HCEC 1CT (cell line): ENCODE results near the gene S1PR1.
A peak's percentile ranks its signal among the peaks of the same experiment; 100 is the strongest.
"Not testable (repeated sequence)": the region's sequence is repeated elsewhere in the genome, so short reads cannot be mapped to it uniquely, and the experiment has no call there.

Experiments used
- DNase-seq: peaks from one replicate; pipeline ENCODE4 v3.0.0-alpha.2; 2017

Gene S1PR1

DNA sequence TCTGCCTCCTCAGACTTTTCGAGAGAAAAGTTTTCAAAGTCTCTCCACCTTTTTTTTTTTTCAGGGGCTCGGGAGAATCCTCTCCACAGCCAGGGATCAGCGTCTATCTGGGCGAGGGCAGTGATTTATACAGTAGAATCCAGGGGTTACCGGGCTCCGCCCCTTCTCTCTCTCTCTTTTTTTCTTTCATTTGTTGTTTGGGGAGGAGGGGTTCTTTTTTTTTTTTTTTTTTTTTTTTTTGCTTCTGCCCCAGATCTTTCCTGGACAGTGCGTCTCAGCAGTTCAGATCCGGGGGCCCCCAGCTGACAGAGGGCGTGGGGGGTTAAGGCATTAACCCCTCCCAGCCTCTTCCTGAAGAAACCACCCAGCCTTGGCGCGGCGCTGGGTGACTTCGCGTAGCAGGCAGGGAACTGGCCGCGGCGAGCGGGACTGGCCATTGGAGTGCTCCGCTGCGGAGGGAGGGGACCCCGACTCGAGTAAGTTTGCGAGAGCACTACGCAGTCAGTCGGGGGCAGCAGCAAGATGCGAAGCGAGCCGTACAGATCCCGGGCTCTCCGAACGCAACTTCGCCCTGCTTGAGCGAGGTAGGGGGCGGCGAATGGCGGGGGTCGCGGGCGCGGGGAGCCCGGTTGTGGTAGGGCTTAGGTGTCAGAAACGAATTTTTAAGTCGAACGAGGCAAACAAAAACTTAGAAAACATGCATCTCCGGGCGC lies at the start of gene S1PR1:
Gene S1PR1 (plus strand): TSS at position 504 of the 713 bp plus-strand sequence. CDS start 1,966 bp downstream, outside the sequence.
- peak; percentile 74 for DNase-seq

DNA sequence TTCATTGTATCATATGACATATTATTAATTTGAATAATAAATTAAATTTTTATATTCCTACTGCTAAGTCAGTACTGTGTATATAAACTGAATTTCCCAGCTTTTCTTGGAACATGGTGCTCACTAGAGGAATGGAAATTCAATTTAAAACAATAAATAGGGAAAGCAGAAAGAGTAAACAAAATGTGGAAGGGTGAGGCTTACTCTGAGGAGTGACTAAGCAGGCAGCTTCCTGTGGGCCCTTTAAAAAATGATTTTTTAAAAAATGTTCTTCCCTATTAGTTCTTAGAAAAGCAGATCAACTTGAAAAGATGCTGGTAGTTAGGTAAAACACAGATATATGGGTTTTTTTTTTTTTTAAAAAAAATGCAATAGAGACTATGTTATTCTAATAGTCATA lies 49.5 kb upstream of the S1PR1 start:
- peak; percentile 73 for DNase-seq

DNA sequence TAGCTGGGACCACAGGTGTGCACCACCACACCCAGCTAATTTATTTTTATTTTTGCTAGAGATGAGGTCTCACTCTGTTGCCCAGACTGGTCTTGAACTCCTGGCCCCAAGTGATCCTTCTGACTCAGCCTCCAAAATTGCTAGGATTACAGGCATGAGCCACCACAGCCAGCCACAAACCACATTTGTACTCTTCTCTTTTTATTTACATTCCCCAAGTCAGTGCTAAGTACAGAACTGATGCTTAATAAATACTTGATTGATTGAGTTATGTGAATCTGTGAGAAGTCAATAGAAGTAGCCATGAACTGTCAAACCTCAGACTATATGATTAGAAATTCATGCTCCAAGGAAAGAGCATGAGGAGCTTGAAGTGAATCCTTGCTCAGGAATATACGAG lies 48.5 kb upstream of the S1PR1 start:
- DNase-seq: peak; percentile 90

DNA sequence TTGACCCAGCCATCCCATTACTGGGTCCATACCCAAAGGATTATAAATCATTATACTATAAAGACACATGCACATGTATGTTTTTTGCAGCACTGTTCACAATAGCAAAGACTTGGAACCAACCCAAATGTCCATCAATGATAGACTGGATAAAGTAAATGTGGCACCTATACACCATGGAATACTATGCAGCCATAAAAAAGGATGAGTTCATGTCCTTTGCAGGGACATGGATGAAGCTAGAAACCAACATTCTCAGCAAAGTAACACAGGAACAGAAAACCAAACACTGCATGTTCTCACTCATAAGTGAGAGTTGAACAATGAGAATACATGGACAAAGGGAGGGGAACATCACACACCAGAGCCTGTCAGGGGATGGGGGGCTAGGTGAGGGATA lies 47.9 kb upstream of the S1PR1 start:
- DNase-seq: not testable (repeated sequence)

DNA sequence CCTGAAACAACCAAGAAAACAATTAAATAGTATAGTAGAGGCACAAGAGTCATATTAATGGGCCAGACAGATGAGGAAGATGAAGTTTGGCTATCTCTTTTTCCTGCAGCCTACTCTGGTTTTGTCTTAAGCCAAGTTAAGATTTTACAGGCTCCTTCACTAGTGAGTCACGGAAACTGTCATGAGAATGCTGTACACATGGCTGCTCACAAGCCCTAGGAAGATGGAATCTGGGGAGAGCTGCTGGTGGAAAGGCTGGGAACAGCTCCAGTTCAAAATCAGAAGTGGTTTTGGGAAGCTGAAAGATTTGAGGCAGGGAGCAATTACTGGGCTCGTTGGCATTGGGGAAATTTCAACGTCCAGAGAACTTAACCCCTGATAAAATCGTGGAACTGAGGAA lies 46.4 kb upstream of the S1PR1 start:
- peak; percentile 21 for DNase-seq

DNA sequence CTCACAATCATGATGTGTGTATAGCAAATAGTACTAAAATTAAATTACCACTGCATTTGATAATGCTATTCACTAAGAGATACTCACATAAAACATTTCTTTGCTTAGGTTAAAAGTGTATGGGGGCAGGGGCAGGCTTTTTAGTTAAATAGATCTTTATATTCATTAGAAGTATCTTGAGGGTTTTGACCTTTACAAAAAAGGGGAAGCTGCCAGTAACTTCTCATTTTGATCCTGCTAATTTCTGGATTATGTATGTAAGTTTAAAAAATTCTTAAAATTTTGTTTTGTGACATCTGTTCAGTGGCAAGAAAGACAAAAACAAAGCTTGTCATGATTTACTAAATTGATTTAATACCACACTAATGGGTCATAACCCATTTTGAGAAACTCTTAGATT lies 45.8 kb upstream of the S1PR1 start:
- DNase-seq: no peak

DNA sequence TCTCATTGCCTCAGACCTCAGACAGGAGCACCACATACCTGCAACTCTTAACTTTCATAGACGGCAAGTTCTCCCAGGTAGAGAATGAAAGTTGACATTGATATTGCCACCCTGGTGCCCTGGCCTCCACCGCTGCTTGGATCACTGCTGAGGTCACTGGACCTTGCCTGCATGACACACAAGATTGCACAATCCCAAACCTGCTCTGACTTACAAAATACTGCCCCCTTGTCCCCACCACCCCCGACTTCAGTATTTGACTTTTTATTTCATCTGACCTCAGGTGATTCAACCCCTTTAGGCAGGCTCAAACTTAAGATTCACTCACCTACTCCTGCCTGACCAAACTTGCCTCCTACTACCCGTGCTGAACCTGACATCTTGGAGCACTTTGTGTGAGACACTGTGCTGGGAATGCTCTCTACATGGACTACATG lies 43.1 kb upstream of the S1PR1 start:
- DNase-seq: no peak

DNA sequence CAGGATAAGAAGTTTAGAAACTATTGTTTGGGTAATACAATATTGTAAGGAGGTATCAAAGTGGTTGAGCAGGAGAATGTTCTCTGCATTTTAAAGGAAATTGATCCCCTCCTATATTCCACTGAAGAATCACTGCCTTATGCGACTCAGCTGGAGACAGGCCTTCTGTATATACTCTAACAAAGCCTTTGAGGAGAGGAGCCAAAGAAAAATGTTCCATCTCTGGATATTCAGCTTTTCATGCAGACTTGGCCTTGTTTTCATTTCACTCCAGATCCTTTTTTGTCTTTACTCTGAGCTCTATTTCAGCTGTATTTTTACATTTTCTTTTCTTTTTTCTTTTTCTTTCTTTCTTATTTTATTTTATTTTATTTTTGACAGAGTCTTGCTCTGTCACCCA lies 42.1 kb upstream of the S1PR1 start:
- DNase-seq: no peak

DNA sequence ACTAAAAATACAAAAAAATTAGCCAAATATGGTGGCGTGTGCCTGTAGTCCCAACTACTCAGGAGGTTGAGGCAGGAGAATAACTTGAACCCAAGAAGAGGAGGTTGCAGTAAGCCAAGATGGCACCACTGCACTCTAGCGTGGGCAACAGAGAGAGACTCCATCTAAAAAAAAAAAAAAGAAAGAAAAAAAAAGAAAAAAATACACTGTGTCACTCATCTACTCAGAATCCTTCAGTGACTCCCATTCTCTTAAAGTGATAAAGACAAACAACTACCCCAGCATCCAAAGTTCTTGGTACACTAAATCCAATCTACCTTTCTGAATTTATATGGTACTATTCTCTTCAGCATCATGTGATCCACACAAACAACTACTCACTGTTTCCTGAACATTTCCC lies 40.2 kb upstream of the S1PR1 start:
- no peak for DNase-seq

DNA sequence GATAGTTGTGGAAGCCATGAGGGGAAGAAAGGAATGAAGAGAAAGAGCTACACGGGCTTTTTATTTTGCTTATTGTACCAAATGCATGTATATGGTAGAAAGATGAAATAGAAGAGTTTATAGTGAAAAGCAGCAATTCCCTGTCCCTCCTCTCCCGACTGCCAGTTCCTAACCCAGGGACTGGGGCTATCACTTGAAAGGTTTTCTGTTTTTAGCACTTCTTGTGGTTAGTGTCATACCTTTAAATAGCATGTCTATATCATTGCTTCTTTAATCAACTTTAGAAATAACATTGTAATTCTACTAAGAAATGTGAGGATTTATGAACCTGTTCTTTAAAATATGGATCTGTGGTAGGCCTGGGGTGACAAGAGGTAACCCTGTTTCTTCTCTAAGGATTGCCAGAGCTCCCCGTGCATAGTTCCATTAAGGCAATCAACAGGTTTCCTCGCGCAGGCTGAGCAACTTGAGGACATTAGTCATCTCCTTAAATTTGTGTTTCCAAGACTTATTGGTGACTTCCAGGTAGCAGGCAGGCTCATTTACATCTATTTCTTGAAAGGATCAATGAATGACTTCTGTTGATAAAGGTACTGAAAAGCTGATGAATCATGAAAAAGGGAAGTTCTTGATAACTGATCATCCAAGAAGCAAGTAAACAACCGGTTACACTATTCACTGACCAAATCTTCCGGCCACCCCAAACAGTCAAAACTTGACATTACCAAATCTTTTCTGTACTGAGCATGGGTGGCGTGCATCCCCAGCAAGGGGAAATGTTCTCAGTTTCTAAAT lies 37.8 kb upstream of the S1PR1 start:
- no peak for DNase-seq

DNA sequence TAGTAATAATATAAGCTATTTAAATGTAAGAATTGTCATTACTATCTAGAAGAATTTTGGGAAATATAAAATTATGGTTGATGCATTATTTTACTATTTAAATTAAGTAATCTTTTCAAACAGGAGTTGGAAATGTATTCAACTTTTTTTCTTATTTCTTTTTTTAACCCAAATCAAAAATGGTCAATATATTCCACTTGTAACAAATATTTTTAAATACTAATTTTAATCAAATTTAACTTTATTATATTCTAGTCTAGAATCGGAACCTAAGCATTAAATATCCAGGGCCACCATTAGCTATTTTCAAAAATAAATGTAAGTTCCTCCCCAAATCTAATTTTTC lies 37.2 kb upstream of the S1PR1 start:
- DNase-seq: no peak

DNA sequence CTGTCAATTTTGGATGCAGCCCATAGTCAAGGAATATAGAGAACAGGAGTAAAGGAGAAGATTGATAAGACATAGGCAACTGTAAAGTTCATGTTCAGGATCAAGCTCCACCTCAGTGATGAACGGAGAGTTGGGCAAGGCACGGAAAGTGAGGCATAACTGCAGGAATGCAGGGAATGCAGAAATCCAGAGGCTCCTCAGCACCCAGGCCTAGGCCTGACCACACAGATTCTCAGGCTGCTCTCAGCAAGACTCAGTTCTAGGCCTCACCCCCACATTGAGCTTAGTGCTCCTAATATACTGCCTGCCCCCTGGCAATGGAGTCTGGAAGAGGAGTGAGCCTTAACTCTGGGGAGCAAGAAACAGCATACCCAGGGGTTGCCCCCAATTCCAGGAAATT lies 36.3 kb upstream of the S1PR1 start:
- DNase-seq: peak; percentile 97

DNA sequence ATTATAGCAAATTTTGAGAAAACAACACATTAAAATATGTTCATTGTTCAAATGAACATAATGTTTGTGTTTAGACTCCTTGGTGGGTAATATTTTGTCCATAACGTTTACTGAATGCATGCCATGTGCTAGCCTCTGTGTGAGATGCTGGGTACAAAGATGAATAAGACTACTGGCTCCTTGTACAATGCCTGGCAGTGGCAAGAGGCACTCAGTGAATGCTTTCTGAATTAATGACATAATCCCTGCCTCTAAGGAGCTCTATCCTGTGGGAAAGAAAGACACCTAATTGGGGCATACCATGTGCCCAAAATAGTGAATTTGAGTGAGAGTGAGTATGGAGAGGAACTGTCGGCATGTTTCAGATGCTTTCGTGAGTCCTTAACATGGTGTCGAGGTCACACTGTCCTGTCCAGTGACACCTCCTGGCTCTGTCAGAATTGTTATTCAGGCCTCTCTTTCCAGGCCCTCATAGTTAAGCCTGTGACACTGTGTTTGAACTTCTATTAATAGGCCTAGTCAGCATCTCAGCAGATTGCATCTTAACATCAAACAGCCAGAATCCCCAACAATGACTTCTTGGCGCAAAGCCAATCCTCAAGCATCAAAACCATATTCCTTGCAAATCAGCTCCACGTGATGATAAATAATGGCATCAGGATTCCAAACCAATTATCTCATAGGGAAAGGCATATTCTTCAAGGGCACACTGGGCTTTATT lies 32.8 kb upstream of the S1PR1 start:
- peak; percentile 51 for DNase-seq

DNA sequence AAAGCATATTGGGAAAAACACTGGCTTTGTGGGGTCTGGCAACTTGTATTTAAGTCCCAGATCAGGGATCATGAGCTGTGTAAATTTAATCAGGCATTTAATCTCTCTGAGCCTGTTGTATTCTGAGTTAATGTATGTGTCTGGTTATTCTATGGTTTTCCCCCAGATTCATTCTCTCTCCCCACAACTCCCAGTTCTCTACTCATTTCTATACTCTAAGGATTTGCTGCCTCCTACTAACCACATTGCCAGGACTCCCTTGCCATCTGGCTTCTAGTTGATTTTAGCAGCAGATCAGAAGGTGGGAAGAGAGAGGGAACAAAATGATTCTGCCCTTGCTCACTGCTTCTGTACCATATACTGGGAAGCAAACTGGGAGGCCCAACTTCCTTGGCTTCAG lies 31.4 kb upstream of the S1PR1 start:
- no peak for DNase-seq

DNA sequence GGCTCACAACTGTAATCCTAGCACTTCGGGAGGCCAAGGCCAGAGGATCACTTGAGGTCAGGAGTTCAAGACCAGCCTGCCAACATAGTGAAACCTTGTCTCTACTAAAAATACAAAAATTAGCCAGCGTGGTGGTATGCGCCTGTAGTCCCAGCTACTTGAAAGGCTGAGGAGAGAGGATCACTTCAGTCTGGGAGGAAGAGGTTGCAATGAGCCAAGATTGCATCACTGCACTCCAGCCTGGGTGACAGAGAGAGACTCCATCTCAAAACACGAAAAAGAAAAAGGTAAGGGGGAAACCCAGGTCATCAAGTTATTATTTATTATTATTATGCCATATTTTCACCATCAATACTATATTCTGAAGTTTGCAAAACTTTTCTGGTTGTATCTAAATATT lies 30.7 kb upstream of the S1PR1 start:
- not testable (repeated sequence) for DNase-seq

DNA sequence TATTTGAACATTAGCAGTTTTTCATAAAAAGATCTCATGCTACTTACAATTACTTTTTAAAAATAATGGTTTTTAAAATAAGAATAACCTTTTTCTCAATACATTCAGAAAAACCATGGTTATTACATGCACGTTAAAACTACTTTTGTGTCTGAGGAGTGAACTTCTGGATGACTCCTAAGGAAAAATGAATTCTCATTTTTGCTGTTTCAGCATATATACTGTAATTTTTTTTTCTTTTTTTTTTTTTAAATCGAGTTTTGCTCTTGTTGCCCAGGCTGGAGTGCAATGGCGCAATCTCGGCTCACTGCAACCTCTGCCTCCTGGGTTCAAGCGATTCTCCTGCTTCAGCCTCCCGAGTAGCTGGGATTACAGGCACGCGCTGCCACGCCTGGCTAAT lies 29.5 kb upstream of the S1PR1 start:
- not testable (repeated sequence) for DNase-seq

DNA sequence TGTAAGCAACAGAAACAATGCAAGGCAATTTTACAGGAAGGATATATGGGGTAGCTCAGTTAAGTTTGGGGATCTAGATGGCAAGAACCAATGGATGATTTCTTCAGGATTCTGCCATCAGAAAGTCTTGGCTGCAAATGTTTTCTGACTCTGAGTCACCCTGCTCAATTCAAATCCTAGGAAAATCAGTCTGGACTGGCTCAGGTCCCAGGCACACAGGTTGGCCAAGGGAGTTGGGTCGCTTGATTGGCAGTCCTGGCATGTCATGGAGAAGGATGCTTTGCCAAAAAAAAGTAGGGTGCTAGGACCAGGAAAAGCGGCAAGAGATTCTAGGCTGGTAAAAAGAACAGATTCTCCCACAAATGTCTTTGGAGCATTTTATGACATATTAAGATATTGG lies 28.9 kb upstream of the S1PR1 start:
- no peak for DNase-seq

DNA sequence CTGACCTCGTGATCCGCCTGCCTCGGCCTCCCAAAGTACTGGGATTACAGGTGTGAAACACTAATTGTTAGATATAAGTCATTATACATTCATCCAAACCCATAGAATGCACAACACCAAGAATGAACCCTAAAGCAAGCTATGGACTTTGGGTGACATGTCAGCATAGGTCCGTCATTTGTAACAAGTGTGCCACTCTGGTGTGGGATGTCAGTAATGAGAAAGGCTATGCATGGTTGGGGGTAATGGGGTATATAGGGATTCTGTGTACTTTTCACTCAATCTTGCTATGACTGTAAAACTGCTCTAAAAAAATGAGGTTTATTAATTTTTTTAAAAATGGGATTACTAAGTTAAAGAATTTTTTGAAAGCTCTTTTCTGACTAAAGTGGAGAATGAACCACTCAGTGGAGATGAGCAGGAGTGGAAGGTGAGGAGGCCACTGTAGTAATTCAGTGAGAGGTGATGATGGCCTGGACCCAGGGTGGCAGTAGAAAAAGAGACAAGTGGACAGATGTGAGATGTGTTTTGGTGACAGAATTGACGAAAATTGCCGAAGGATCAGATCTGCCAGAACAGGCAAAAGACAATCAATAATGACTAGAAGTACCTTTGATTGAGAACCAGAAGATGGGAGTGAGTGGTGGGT lies 21.3 kb upstream of the S1PR1 start:
- DNase-seq: no peak

DNA sequence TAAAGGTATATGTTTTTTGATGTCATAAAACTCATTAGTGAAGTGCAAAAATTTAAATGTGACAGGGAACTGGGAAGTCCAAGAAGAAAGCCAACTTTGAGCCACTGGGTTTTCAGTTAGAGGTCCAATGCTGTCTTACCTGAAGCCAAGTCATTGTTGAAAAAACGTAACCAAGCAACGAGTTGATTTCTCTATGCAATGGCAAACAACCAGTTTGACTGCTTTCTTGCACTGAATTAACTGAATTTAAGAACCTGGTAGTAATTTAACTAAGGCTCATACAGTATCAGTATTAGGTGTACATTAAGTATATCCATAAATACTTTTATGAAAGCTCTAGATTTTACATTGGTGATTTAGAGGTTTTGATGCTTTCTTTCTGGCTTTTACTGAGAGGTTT lies 20.2 kb upstream of the S1PR1 start:
- DNase-seq: no peak

DNA sequence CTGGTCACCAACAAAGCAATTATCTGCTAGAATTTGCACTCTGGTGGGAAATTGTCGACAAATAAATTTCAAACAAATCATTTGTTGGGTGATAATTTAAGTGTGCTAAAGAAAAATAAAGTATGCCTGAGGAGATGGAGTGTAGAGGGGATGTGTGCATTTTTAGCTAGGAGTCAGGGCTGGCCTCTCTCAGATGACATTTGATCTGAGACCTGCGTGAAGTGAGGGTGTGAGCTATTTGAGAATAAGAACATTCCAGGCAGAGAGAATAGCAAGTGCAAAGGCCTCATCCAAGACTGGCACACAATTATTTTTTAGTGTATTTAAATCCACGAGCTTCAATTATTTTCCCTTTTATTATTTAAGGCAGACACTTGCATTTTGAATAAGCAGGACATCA lies 19.7 kb upstream of the S1PR1 start:
- no peak for DNase-seq

DNA sequence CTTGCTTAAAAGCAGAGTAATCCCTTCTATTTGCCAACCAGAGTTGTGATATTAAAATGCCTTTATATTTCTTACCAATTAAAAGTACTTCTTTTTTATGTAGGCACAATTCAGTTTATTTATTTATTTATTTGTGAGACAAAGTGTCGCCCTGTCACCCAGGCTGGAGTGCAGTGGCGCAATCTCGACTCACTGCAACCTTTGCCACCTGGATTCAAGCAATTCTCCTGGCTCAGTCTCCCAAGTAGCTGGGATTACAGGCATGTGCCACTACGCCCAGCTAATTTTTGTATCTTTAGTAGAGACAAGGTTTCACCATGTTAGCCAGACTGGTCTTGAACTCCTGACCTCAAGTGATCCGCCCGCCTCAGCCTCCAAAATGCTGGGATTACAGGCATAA lies 17.9 kb upstream of the S1PR1 start:
- not testable (repeated sequence) for DNase-seq

DNA sequence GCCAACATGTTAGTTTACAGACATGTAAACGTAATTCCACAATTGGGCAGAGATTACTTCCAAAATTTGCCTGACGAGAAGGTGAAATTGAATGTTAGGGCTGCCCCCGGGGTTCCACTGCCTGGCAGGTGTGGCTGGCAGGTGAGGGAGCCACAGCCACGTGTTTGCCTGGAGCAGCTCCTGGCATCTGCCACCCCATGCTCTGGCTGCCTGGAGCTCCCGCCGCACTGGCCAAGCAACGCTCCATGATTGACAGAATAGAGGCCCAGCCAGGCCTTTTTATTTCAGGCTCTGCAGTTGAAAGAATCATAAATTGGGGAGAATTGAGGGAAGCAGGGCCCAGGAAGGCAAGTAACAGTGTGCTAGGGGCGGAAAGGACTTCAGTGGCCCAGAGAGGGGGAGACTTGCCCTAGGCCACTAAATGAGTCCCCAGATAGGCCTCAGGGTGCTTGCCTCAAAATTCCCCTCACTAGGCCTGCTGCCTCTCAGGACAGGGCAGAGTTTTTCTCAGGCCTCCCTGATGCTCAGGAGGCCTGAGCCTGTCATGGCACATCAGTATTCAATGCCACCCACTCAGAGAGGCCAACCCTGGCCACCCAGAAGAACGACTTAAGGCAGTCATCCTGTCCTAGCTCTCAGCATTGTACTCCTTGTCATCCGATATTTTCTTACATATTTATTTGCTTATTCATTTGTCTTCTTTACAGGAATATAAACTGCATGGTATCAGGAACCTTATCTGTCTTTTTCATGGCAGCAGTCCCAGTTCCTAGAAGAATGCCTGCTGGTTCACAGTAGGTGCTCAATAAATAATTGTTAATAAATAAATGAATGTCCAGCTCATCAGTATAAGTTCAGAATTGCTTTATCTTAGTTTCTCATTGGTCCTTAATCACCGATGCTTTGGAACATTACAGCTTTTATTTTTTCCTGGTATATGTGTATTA lies 16.6 kb upstream of the S1PR1 start:
- no peak for DNase-seq
